Measurements from ENCODE around the gene DCAF8.

DNA sequence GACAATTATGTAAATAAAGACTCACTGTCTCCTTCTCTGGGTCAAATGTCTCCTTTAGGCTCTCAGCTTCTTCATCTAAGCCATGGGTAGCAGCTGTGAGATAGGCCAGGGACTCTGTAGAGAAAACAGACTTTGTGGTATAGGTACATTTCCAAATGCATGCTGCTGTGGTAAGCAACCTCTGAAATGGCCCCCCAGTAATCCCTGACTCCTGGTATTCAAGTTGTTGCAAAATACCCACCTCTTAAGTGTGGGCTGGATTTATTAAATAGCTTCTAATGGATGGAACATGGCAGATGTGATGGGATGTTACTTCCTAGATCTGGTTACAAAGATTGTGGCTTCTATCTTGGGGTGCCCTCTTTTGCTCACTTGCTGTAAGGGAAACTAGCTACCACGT, 33.7 kb upstream of the DCAF8 start:
- TF ChIP-seq, protein P1, sequence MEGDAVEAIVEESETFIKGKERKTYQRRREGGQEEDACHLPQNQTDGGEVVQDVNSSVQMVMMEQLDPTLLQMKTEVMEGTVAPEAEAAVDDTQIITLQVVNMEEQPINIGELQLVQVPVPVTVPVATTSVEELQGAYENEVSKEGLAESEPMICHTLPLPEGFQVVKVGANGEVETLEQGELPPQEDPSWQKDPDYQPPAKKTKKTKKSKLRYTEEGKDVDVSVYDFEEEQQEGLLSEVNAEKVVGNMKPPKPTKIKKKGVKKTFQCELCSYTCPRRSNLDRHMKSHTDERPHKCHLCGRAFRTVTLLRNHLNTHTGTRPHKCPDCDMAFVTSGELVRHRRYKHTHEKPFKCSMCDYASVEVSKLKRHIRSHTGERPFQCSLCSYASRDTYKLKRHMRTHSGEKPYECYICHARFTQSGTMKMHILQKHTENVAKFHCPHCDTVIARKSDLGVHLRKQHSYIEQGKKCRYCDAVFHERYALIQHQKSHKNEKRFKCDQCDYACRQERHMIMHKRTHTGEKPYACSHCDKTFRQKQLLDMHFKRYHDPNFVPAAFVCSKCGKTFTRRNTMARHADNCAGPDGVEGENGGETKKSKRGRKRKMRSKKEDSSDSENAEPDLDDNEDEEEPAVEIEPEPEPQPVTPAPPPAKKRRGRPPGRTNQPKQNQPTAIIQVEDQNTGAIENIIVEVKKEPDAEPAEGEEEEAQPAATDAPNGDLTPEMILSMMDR (IDR thresholded peaks at IDR 0.05), result no peak
- no peak for TF ChIP-seq POLR2A (IDR thresholded peaks at IDR 0.05)
